Measurements from ENCODE around the gene HLA-DQB1.
"Not testable (repeated sequence)": the region's sequence is repeated elsewhere in the genome, so short reads cannot be mapped to it uniquely, and the experiment has no call there.

HLA-DQB1 gene

GRCh38 chr6:32692019-32692418 lies 25.6 kb upstream of the HLA-DQB1 start:
- H3K4me3 ChIP-seq (replicated peaks; ENCODE audit: low read depth, low read length), result no peak overlapping the region
- DNase-seq (ENCODE audit: low read depth), result peak; percentile 4
- TF ChIP-seq, protein P1, sequence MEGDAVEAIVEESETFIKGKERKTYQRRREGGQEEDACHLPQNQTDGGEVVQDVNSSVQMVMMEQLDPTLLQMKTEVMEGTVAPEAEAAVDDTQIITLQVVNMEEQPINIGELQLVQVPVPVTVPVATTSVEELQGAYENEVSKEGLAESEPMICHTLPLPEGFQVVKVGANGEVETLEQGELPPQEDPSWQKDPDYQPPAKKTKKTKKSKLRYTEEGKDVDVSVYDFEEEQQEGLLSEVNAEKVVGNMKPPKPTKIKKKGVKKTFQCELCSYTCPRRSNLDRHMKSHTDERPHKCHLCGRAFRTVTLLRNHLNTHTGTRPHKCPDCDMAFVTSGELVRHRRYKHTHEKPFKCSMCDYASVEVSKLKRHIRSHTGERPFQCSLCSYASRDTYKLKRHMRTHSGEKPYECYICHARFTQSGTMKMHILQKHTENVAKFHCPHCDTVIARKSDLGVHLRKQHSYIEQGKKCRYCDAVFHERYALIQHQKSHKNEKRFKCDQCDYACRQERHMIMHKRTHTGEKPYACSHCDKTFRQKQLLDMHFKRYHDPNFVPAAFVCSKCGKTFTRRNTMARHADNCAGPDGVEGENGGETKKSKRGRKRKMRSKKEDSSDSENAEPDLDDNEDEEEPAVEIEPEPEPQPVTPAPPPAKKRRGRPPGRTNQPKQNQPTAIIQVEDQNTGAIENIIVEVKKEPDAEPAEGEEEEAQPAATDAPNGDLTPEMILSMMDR (IDR thresholded peaks at IDR 0.05; ENCODE audit: low read length, missing control alignments), result peak; percentile 16

DNA sequence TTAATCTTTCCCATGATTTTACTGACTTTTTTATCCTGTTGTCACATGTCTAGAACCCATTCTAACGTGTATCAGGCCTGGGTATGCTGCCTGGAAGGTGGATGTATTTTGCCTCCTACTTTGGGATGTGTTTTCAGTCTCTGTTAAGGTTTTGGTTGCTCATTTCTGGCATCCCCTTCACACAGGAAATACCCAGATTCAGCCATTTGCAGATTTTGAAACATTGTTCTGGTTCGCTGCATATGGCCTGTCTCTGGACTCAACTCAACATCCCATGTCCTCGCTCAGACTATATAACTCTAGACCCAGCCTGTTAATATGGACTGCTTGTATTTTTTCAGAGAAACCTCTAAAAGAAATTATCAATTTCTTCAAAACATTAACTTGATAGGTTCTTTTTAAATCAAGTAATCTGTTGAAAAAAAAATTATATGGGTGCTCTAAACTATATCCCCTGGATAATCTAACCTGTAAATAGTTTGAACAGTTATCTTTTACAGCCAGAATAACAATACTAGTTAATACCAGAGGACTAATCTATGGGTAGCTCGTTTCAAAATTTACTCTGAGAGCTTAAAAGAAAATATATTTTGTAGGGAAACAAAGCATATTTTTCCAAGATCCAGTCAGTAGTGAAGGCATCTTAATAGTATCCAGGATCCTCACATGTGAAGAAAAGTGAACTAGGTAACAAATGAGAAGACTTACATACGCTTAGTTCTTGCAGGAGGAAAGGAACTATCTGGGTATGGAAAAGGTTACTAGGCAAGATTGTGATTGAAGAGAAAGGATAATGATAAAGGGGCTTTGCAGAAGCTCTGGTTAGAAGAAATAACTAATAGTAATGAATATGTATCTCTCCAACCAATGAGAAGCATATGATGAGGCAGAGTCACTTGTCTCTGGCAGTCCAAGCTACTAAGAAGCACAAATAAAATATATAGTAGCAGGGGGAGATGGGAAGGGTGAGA lies 23.4 kb upstream of the HLA-DQB1 start:
- peak; percentile 3 for DNase-seq (ENCODE audit: low read depth)
- TF ChIP-seq, protein P1 (IDR thresholded peaks at IDR 0.05; ENCODE audit: low read length, missing control alignments), result no peak
- H3K4me3 ChIP-seq (replicated peaks; ENCODE audit: low read depth, low read length), result no peak overlapping the region

GRCh38 chr6:32685603-32686002 lies 19.1 kb upstream of the HLA-DQB1 start:
- H3K4me3 ChIP-seq (replicated peaks; ENCODE audit: low read depth, low read length), result no peak overlapping the region
- TF ChIP-seq, protein P1 (IDR thresholded peaks at IDR 0.05; ENCODE audit: low read length, missing control alignments), result no peak
- no peak for DNase-seq (ENCODE audit: low read depth)

DNA sequence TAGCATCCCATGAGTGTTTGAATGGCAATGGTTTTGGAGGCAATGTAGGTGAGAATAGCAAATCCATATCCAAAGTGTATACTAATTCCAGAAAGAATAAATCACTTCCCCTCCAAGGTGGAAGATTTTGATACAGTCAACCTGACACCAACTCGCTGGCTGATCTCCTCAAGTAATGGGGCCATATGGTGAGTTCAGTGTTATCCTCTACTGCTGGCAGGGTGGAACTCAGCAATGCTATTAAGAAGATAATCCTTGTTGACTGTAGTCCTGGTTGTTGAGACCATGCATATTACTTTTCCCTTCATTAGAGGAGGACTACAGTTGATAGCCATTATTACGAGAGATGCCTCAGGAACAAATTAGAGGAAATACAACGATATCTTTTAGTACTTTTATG lies 17.8 kb upstream of the HLA-DQB1 start:
- TF ChIP-seq, protein P1 (IDR thresholded peaks at IDR 0.05; ENCODE audit: low read length, missing control alignments), result no peak
- no peak for DNase-seq (ENCODE audit: low read depth)
- H3K4me3 ChIP-seq (replicated peaks; ENCODE audit: low read depth, low read length), result no peak overlapping the region

- no peak overlapping the region for H3K4me3 ChIP-seq (replicated peaks; ENCODE audit: low read depth, low read length)
- TF ChIP-seq, protein P1 (IDR thresholded peaks at IDR 0.05; ENCODE audit: low read length, missing control alignments), result no peak
- DNase-seq (ENCODE audit: low read depth), result no peak
Observed at GRCh38 chr6:32680055-32680454, 13.6 kb upstream of the HLA-DQB1 start.

GRCh38 chr6:32679492-32679891 lies 13.0 kb upstream of the HLA-DQB1 start:
- no peak overlapping the region for H3K4me3 ChIP-seq (replicated peaks; ENCODE audit: low read depth, low read length)
- TF ChIP-seq, protein P1 (IDR thresholded peaks at IDR 0.05; ENCODE audit: low read length, missing control alignments), result no peak

GRCh38 chr6:32674123-32674522 lies 7.7 kb upstream of the HLA-DQB1 start:
- DNase-seq (ENCODE audit: low read depth); H3K4me3 ChIP-seq (replicated peaks; ENCODE audit: low read depth, low read length): not testable (repeated sequence)

More at GRCh38 chr6:32679492-32679891, 13.0 kb upstream of the HLA-DQB1 start:
- DNase-seq (ENCODE audit: low read depth), result no peak

DNA sequence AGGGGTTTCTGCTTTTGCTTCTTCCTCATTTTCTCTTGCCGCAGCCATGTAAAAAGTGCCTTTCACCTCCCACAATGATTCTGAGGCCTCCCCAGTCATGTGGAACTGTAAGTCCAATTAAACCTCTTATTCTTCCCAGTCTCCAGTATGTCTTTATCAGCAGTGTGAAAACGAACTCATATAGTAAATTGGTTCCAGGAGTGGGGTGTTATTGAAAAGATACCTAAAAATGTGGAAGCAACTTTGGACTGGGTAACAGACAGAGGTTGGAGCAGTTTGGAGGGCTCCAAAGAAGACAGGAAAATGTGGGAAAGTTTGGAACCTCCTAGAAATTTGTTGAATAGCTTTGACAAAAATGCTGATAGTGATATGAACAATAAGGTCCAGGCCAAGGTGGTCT lies 5.5 kb upstream of the HLA-DQB1 start:
- DNase-seq (ENCODE audit: low read depth); H3K4me3 ChIP-seq (replicated peaks; ENCODE audit: low read depth, low read length): not testable (repeated sequence)
